Effector memory CD4-positive, alpha-beta T cell (primary cell): ENCODE data around the gene RNU5D-1.

Source experiments
- DNase-seq, 3 donors: peaks; one replicate each; pipeline ENCODE4 v3.0.0-alpha.2; 2020
- H3K27ac ChIP-seq: 2 replicates; pipeline ENCODE4 v1.7.0; 2013; ENCODE audit warnings: mild to moderate bottlenecking, low read length, moderate library complexity; ENCODE audit not compliant: insufficient read depth, poor library complexity, severe bottlenecking
- H3K27me3 ChIP-seq: replicated peaks from 2 replicates; pipeline ENCODE4 v1.7.0; 2013; ENCODE audit warnings: mild to moderate bottlenecking, low read length; ENCODE audit not compliant: insufficient read depth, control insufficient read depth, poor library complexity, severe bottlenecking
- H3K36me3 ChIP-seq: 2 replicates; pipeline ENCODE4 v1.7.0; 2013; ENCODE audit warnings: mild to moderate bottlenecking, low read length, moderate library complexity; ENCODE audit not compliant: control insufficient read depth, insufficient read depth
- H3K4me1 ChIP-seq: 2 replicates; pipeline ENCODE4 v1.7.0; 2013; ENCODE audit warnings: low read length, mild to moderate bottlenecking; ENCODE audit not compliant: control insufficient read depth, insufficient read depth, poor library complexity, severe bottlenecking
- H3K4me3 ChIP-seq: 2 replicates; pipeline ENCODE4 v1.7.0; 2013; ENCODE audit warnings: low read length, low read depth, mild to moderate bottlenecking; ENCODE audit not compliant: insufficient read depth, poor library complexity, severe bottlenecking
- H3K9me3 ChIP-seq: 2 replicates; pipeline ENCODE4 v1.7.0; 2013; ENCODE audit warnings: mild to moderate bottlenecking, low read length, moderate library complexity; ENCODE audit not compliant: control insufficient read depth

RNU5D-1 gene

DNA sequence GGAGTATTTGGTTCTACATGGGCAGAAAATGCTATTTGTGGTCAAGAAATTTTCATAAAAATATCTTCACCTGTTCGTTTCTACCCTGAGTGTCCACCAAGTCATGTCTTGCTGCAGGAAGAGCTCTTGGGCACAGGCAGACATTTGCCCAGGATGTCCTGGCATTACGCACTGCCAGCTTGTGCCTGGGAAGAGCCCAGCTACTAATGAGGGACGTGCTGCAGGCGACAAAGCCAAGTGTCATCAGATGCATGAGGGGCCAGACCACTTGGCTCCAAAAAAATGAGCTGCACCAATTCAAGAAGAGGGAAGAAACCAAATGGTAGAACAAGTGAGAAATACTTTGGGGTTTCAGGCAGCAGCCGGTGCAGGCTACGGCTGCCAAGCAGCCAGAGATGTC, 12.9 kb downstream of the RNU5D-1 start:
- H3K4me1 ChIP-seq = peaks cover 14% of the 10 kb centered on the region
- H3K9me3 ChIP-seq = no peaks in the 10 kb centered on the region
- H3K27me3 ChIP-seq = no peaks in the 10 kb centered on the region
- no peak overlapping the region for H3K27ac ChIP-seq
- no peaks in the 10 kb centered on the region for H3K36me3 ChIP-seq
- H3K4me3 ChIP-seq = no peak overlapping the region
- no peak for DNase-seq

DNA sequence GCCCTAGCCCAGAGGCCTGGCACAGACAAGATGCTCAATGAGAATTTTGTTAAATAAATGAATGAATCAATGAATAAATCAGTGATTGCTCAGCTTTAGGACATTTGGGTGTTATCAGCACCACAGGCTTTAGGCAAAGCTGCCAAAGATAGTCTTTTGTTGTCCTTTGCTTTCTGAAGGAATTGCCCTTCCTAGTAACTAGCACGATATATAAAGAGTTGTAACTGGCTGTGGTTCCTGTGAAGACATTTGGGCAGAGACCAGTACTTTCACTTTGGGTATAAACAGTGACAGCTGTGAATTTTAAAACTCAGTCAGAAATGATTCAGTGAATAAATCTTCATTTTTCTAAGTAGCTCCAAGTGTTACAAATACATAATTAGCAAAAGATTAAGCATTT, 13.3 kb downstream of the RNU5D-1 start:
- peaks cover 14% of the 10 kb centered on the region for H3K4me1 ChIP-seq
- DNase-seq = no peak
- no peaks in the 10 kb centered on the region for H3K36me3 ChIP-seq
- H3K27ac ChIP-seq = no peak overlapping the region
- H3K9me3 ChIP-seq = no peaks in the 10 kb centered on the region
- H3K27me3 ChIP-seq = no peaks in the 10 kb centered on the region
- H3K4me3 ChIP-seq = no peak overlapping the region

DNA sequence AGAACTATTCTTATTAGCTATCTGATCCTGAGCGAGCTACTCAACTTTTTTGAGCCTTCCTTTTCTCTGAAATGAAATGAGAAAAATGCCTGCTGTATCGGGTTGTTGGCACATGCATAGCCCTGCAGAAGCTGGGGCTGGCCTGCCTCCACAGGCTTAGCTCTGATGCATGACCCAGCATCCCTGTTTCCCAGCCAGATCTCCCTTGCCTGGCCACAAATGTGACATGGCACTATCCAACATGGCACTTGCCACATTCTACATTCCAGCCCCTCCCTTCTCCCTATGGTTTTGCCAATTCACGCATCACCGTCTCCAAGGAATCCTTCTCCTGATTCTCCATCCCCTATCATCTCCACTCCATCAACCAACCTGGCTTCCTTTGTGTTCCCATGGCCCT, 13.8 kb downstream of the RNU5D-1 start:
- H3K4me3 ChIP-seq = no peak overlapping the region
- DNase-seq = no peak
- H3K27me3 ChIP-seq = no peaks in the 10 kb centered on the region
- H3K9me3 ChIP-seq = no peaks in the 10 kb centered on the region
- H3K27ac ChIP-seq = no peak overlapping the region
- no peaks in the 10 kb centered on the region for H3K36me3 ChIP-seq
- peaks cover 14% of the 10 kb centered on the region for H3K4me1 ChIP-seq

DNA sequence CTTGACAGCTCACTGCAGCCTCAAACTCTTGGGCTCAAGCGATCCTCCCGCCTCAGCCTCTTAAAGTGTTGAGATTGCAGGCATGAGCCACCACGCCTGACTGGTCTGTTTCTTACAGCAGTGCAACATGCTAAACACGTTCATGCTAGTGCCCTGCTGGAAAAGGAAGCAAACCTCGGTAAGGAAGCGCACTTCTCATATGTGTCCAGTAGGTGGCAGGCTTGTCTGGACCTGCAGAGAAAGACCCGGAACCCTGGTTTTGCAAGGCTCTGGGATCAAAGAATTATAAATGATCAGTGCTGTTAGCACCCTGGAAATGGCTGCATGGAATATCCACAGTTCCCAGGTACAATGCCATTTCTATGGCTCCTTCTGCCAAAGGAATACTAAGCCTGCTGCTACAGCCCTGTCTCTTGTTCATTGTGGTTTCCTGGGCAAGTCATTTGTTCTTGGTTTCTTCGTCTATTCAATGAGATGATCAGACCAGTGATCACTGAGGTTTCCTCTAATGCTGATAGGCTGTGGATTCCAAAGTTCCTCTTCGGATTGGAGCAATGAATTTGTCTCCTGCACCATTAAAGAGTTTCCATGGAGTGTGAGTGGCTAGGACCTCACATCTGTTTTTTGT, 15.9 kb downstream of the RNU5D-1 start:
- Histone ChIP-seq H3K4me3 (no peak overlapping the region), H3K27ac (no peak overlapping the region), H3K9me3 (no peaks in the 10 kb centered on the region), H3K36me3 (no peaks in the 10 kb centered on the region), H3K4me1 (peaks cover 10% of the 10 kb centered on the region), H3K27me3 (no peaks in the 10 kb centered on the region)
- DNase-seq = peak; percentile 40 to 55 (median 51)

DNA sequence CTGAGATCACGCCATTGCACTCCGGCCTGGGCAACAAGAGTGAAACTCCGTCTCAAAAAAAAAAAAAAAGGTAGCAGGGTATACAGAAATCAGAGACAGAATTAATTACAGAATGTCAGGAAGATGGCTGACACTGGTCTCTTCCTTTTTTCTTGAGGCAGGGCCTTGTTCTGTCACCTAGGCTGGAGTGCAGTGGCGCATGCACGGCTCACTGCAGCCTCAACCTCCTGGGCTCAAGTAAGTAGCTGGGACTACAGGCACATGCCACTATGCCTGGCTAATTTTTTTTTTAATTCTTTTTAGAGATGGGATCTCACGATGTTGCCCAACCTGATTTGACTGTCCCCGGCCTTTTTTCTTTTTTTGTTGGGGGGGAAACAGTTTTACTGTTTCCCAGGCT, 16.4 kb downstream of the RNU5D-1 start:
- Histone ChIP-seq H3K9me3 (no peaks in the 10 kb centered on the region), H3K27me3 (no peaks in the 10 kb centered on the region), H3K27ac (no peak overlapping the region), H3K4me3 (no peak overlapping the region), H3K4me1 (peaks cover 6% of the 10 kb centered on the region), H3K36me3 (no peaks in the 10 kb centered on the region)
- DNase-seq = no peak

DNA sequence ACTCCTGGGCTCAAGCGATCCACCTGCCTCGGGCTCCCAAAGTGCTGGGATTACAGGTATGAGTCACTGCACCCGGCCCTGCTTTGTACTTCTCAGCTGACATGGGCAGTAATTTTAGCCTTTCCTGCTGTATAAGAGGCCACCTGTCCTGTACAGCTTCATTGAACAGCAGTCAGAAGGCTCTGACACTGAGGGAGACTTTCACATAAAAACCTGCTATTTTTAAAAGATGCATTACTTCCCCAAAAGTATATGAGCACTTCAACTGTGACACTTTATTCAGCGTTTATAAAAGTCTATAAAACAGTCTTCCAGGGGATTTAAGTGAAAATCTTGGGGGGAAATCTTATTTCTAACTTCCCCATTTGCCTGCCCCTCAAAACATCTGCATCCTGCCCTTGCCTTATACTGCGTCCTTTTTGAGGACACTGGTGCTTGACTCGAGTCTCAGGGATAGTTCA, 17.6 kb downstream of the RNU5D-1 start:
- DNase-seq = no peak
- Histone ChIP-seq H3K4me1 (no peaks in the 10 kb centered on the region), H3K27me3 (no peaks in the 10 kb centered on the region), H3K4me3 (no peak overlapping the region), H3K27ac (no peak overlapping the region), H3K36me3 (no peaks in the 10 kb centered on the region), H3K9me3 (no peaks in the 10 kb centered on the region)

DNA sequence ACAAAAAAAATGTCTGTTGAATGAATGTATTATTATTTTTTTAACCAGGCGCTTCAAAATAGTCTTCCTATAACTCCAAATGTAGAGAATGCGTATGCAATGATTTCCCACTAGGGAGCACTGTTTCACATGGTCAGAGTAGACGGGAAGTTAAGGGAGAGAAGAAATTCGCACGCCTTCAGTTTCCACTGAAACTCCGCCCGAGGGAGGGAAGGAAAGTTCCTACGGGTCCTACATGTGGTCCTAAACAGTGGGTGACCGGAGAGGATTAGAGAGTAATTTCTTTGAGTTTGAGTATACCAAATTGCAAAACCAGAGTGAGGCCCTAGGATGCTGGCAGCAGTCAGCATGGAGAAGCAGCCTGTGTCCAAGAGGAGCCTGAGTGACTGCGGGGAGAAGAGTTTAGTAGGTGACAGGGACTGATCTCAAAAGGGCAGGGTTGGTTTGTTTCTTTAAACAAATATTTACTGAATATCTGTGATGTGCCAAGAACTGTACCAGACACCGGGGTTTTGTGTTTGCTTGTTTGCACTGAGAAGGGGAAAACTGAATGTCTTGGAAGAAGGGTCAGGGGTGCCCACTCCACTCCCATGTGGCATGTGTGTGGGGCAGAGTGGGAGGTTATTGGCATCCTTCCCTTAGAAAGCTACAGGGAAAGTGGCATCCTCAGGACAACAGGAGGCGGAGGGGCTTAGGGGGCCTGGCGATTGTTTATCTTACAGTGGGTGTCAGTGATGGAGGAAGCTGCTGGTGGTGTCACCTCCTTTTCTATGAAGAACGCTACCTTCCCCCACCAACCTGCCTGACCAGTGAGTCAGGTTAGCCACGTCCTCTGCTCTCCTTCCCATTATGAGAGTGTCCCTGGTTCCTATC, 22.8 kb downstream of the RNU5D-1 start:
- H3K27ac ChIP-seq = no peak overlapping the region
- peaks cover 4% of the 10 kb centered on the region for H3K4me1 ChIP-seq
- H3K9me3 ChIP-seq = no peaks in the 10 kb centered on the region
- no peak overlapping the region for H3K4me3 ChIP-seq
- H3K27me3 ChIP-seq = no peaks in the 10 kb centered on the region
- DNase-seq = no peak
- no peaks in the 10 kb centered on the region for H3K36me3 ChIP-seq

DNA sequence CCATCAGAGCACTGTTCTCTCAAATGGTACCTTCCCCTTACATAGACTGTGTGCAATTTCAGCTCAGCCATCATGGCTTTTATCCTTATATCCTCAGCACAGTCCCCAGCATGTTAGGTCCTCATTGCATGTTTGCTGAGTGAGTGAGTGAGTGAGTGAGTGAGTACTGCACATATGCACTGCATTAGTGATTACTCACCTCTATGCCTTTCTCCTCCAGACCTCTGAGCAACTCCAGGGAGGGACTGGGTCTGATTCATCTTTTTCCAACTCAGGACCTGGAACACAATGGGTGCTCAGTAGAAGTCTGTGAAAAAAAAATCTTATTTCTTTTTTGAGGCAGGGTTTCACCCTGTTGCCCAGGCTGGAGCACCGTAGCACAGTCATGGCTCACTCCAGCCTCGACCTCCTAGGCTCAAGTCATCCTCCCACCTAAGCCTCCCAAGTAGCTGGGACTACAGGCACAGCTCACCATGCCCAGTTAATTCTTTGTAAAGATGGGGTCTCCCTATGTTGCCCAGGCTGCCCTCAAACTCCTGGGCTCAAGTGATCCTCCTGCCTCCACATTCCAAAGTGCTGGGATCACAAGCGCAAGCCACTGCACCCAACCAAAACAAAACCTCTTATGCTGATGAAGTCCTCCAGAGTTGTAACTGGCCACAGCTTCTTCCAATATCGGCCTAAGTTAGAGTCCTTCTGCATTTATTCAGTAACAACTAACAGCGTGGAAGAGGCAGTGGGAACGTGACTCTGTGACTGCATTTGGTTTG, 23.7 kb downstream of the RNU5D-1 start:
- no peaks in the 10 kb centered on the region for H3K36me3 ChIP-seq
- H3K27ac ChIP-seq = no peak overlapping the region
- DNase-seq = no peak
- no peaks in the 10 kb centered on the region for H3K9me3 ChIP-seq
- no peak overlapping the region for H3K4me3 ChIP-seq
- H3K27me3 ChIP-seq = no peaks in the 10 kb centered on the region
- H3K4me1 ChIP-seq = peaks cover 4% of the 10 kb centered on the region

DNA sequence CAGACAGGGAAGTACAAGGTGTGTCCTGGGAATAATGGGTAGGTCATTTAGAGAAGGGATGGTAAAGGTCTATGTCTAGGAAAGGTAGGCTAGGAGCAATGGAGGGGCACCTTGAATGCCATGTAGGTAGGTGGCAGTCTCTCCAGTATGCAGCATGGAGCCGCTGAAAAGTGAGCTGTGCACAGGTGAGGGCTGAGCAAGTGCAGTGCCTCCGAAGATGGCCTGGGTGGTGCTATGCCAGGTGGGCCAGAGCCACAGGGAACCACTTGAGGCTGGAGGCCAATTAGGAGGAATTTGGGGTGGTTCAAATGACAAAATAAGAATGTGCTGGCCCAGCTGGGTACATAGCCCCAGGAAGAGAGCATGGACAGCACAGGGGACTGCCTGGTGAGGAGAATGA, 25.0 kb downstream of the RNU5D-1 start:
- Histone ChIP-seq H3K4me1 (peaks cover 4% of the 10 kb centered on the region), H3K27ac (no peak overlapping the region), H3K27me3 (no peaks in the 10 kb centered on the region), H3K36me3 (no peaks in the 10 kb centered on the region), H3K4me3 (no peak overlapping the region), H3K9me3 (no peaks in the 10 kb centered on the region)
- no peak for DNase-seq

DNA sequence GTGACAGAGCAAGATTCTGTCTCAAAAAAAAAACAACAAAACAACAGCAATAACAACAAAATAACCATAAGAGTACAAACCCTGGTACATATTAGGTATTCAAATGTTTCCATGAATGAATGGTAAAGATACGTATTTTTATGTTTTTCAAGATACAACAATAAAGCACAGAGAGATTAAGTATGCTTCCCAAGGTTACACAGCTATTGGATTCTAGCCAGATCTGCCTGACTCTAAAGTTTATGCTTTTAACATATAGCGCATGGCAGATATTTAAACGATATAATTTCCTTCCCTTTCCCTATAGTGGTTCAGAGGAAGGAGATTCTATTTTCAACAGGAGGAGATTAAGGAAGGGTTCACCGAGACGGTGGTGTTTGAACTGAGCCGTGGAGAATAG, 25.5 kb downstream of the RNU5D-1 start:
- Histone ChIP-seq H3K4me3 (no peak overlapping the region), H3K4me1 (peaks cover 4% of the 10 kb centered on the region), H3K27me3 (no peaks in the 10 kb centered on the region), H3K27ac (no peak overlapping the region), H3K9me3 (no peaks in the 10 kb centered on the region), H3K36me3 (no peaks in the 10 kb centered on the region)
- no peak for DNase-seq
